ENCODE measurements around the gene EREG. TPM values are rescaled to one million over a fixed set of nuclear protein-coding genes. Genes with fewer than 3 reads are reported as not detected.

EREG gene
- polyA plus RNA-seq, 1 donor (not counting 4 experiments of a cell fraction or from before 2014, with no cell fraction given), result 38.7 TPM

GRCh38 chr4:74361671-74362070, 3.3 kb upstream of the EREG start:
- FAIRE-seq, result no peak
- peak overlapping the region; percentile 51 for H3K4me2 ChIP-seq (ENCODE audit: control insufficient read depth, extremely low read depth, insufficient read depth, low read depth, low read length)
- H3K79me2 ChIP-seq (ENCODE audit: control insufficient read depth, insufficient read depth, low read length), result peaks cover 30% of the 10 kb centered on the region

GRCh38 chr4:74362347-74362746, 2.6 kb upstream of the EREG start:
- Histone ChIP-seq H3K4me2 (ENCODE audit: control insufficient read depth, extremely low read depth, insufficient read depth, low read depth, low read length) (peak overlapping the region; percentile 62), H3K9me3 (ENCODE audit: control insufficient read depth, low read depth, low read length) (no peaks in the 10 kb centered on the region), H4K20me1 (ENCODE audit: control insufficient read depth, extremely low read depth, insufficient read depth, low read length) (no peaks in the 10 kb centered on the region), H3K4me1 (ENCODE audit: control insufficient read depth, extremely low read depth, insufficient read depth, low read length) (peaks cover 40% of the 10 kb centered on the region), H3K9me1 (ENCODE audit: control insufficient read depth, extremely low read depth, insufficient read depth, low read length) (no peaks in the 10 kb centered on the region), H3K36me3 (ENCODE audit: control insufficient read depth in 2 of 2, extremely low read depth in 1 of 2, insufficient read depth in 2 of 2, low read length in 2 of 2) (peaks cover 0 to 11% of the 10 kb centered on the region in 2 experiments), H3K9ac (ENCODE audit: control insufficient read depth, extremely low read depth, insufficient read depth, low read length) (no peak overlapping the region), H3K4me3 (ENCODE audit: control insufficient read depth in 2 of 3, extremely low read depth in 1 of 3, insufficient read depth in 2 of 3, low read depth in 1 of 3, low read length in 3 of 3) (peak overlapping the region in 1 of 3 experiments; percentile 41), H3K27ac (ENCODE audit: control insufficient read depth, insufficient read depth, low read length) (peak overlapping the region; percentile 53), H2AFZ (ENCODE audit: control insufficient read depth, low read length) (no peak overlapping the region), H3K79me2 (ENCODE audit: control insufficient read depth, insufficient read depth, low read length) (peaks cover 31% of the 10 kb centered on the region), H3K27me3 (ENCODE audit: control insufficient read depth, extremely low read depth, insufficient read depth, low read length) (no peaks in the 10 kb centered on the region)
- dilution Hi-C loops (cut with MboI; ENCODE audit: extremely low pct_ligation_motif_present, low sequenced_read_pairs), result no loop called here
- no peak for TF ChIP-seq EZH2 (IDR thresholded peaks at IDR 0.05; ENCODE audit: low read length)
- no peak for TF ChIP-seq CTCF (optimal IDR thresholded peaks at IDR 0.05 in 1 of 3, IDR thresholded peaks at IDR 0.05 in 1 of 3, conservative IDR thresholded peaks at IDR 0.05 in 1 of 3; ENCODE audit: extremely low read depth in 1 of 3, insufficient read depth in 2 of 3, low read length in 3 of 3)
- no peak for FAIRE-seq
- no peak for DNase-seq (ENCODE audit: low read depth, low spot score)

More at GRCh38 chr4:74361671-74362070, 3.3 kb upstream of the EREG start:
- no peak for DNase-seq (ENCODE audit: low read depth, low spot score)
- H3K4me1 ChIP-seq (ENCODE audit: control insufficient read depth, extremely low read depth, insufficient read depth, low read length), result peaks cover 39% of the 10 kb centered on the region
- H3K9me1 ChIP-seq (ENCODE audit: control insufficient read depth, extremely low read depth, insufficient read depth, low read length), result no peaks in the 10 kb centered on the region
- H3K9ac ChIP-seq (ENCODE audit: control insufficient read depth, extremely low read depth, insufficient read depth, low read length), result no peak overlapping the region
- peaks cover 0 to 11% of the 10 kb centered on the region in 2 experiments for H3K36me3 ChIP-seq (ENCODE audit: control insufficient read depth in 2 of 2, extremely low read depth in 1 of 2, insufficient read depth in 2 of 2, low read length in 2 of 2)
- dilution Hi-C loops (cut with MboI; ENCODE audit: extremely low pct_ligation_motif_present, low sequenced_read_pairs), result no loop called here
- H2AFZ ChIP-seq (ENCODE audit: control insufficient read depth, low read length), result no peak overlapping the region
- H3K4me3 ChIP-seq (ENCODE audit: control insufficient read depth in 2 of 3, extremely low read depth in 1 of 3, insufficient read depth in 2 of 3, low read depth in 1 of 3, low read length in 3 of 3), result no peak overlapping the region
- H3K27ac ChIP-seq (ENCODE audit: control insufficient read depth, insufficient read depth, low read length), result peak overlapping the region; percentile 40
- TF ChIP-seq EZH2 (IDR thresholded peaks at IDR 0.05; ENCODE audit: low read length) (no peak), CTCF (optimal IDR thresholded peaks at IDR 0.05 in 1 of 3, IDR thresholded peaks at IDR 0.05 in 1 of 3, conservative IDR thresholded peaks at IDR 0.05 in 1 of 3; ENCODE audit: extremely low read depth in 1 of 3, insufficient read depth in 2 of 3, low read length in 3 of 3) (no peak)
- no peaks in the 10 kb centered on the region for H4K20me1 ChIP-seq (ENCODE audit: control insufficient read depth, extremely low read depth, insufficient read depth, low read length)
- no peaks in the 10 kb centered on the region for H3K27me3 ChIP-seq (ENCODE audit: control insufficient read depth, extremely low read depth, insufficient read depth, low read length)
- H3K9me3 ChIP-seq (ENCODE audit: control insufficient read depth, low read depth, low read length), result no peaks in the 10 kb centered on the region

Data from keratinocyte (primary cell).